ENCODE measurements around the gene CDR2L. TPM values are rescaled to one million over a fixed set of nuclear protein-coding genes. Genes with fewer than 3 reads are reported as not detected.

CDR2L gene
- total and polyA plus RNA-seq, 3 donors from 2014 or later = 16.6 to 39.6 (median 39.5) TPM

- H3K4me1 ChIP-seq = no peaks in the 10 kb centered on the region
- no peaks in the 10 kb centered on the region for H3K9me3 ChIP-seq
- 74 to 83% methylated on average over 4 of the region's 4 CpGs for WGBS, 2 donors
- no peak overlapping the region for H3K4me3 ChIP-seq
- TF ChIP-seq POLR2A (IDR thresholded peaks at IDR 0.05) (no peak), CTCF (IDR thresholded peaks at IDR 0.05) (no peak)
- H3K36me3 ChIP-seq (ENCODE audit: low read depth, missing control alignments) = no peaks in the 10 kb centered on the region
- intact Hi-C loops (cut with DNase I; ENCODE audit: low total_unique reads) = no loop called here
- H3K27ac ChIP-seq = no peak overlapping the region
- DNase-seq = no peak
- no peaks in the 10 kb centered on the region for H3K27me3 ChIP-seq
These were observed 31.3 kb upstream of the CDR2L start for GRCh38 chr17:74956093-74956492.

GRCh38 chr17:74957935-74958740 is 29.3 kb upstream of the CDR2L start:
- intact Hi-C loops (cut with DNase I; ENCODE audit: low total_unique reads) = no loop called here
- Histone ChIP-seq H3K27ac (no peak overlapping the region), H3K27me3 (no peaks in the 10 kb centered on the region), H3K4me1 (no peaks in the 10 kb centered on the region), H3K9me3 (no peaks in the 10 kb centered on the region), H3K4me3 (no peak overlapping the region), H3K36me3 (ENCODE audit: low read depth, missing control alignments) (no peaks in the 10 kb centered on the region)
- WGBS, 2 donors = 41 to 75% methylated on average over 23 of the region's 33 CpGs
- TF ChIP-seq CTCF (IDR thresholded peaks at IDR 0.05) = peak; percentile 84 to 94 (median 93)
- no peak for TF ChIP-seq POLR2A (IDR thresholded peaks at IDR 0.05)
- DNase-seq = peak; percentile 85

- intact Hi-C loops (cut with DNase I; ENCODE audit: low total_unique reads) = loop anchor here (10.0 kb wide), 1 partner anchor 155 kb away; no protein-coding TSS in a partner anchor
- H3K27ac ChIP-seq = no peak overlapping the region
- H3K4me3 ChIP-seq = no peak overlapping the region
- no peak for DNase-seq
- WGBS, 2 donors = 70 to 77% methylated on average over 8 to 14 of the region's 14 CpGs
- TF ChIP-seq CTCF (IDR thresholded peaks at IDR 0.05) (no peak), POLR2A (IDR thresholded peaks at IDR 0.05) (no peak)
- H3K27me3 ChIP-seq = no peaks in the 10 kb centered on the region
- H3K36me3 ChIP-seq (ENCODE audit: low read depth, missing control alignments) = no peaks in the 10 kb centered on the region
- no peaks in the 10 kb centered on the region for H3K9me3 ChIP-seq
- H3K4me1 ChIP-seq = no peaks in the 10 kb centered on the region
These were observed 27.5 kb upstream of the CDR2L start for GRCh38 chr17:74959826-74960515.

- DNase-seq = no peak
- Histone ChIP-seq H3K27me3 (no peaks in the 10 kb centered on the region), H3K9me3 (no peaks in the 10 kb centered on the region), H3K4me3 (no peak overlapping the region), H3K27ac (no peak overlapping the region), H3K36me3 (ENCODE audit: low read depth, missing control alignments) (no peaks in the 10 kb centered on the region), H3K4me1 (no peaks in the 10 kb centered on the region)
- intact Hi-C loops (cut with DNase I; ENCODE audit: low total_unique reads) = loop anchor here (10.0 kb wide), 1 partner anchor 154 kb away; no protein-coding TSS in a partner anchor
- TF ChIP-seq POLR2A (IDR thresholded peaks at IDR 0.05) (no peak), CTCF (IDR thresholded peaks at IDR 0.05) (peak in 1 of 3 experiments; percentile 2)
- 52 to 66% methylated on average over 17 to 19 of the region's 19 CpGs for WGBS, 2 donors
These were observed 26.7 kb upstream of the CDR2L start for GRCh38 chr17:74960570-74961342.
